Measurements from ENCODE around the gene TMEM178B. TPM values are rescaled to one million over a fixed set of nuclear protein-coding genes. Genes with fewer than 3 reads are reported as not detected.

Gene TMEM178B
- total and polyA plus RNA-seq, 2 of the 13 experiments (the other 11 are each of a cell fraction or from before 2014, with no cell fraction given): 0.01 to 0.02 TPM

GRCh38 chr7:141436139-141436538 lies 362.3 kb downstream of the TMEM178B start:
- TF ChIP-seq FLYWCH1 (CRISPR knock-in tag; IDR thresholded peaks at IDR 0.05) (no peak), HOXD1 (CRISPR knock-in tag; IDR thresholded peaks at IDR 0.05) (no peak), RFX1 (IDR thresholded peaks at IDR 0.05) (no peak), ZNF234 (CRISPR knock-in tag; conservative IDR thresholded peaks at IDR 0.05) (no peak), BRF2 (CRISPR knock-in tag; IDR thresholded peaks at IDR 0.05) (no peak), REXO4 (CRISPR knock-in tag; IDR thresholded peaks at IDR 0.05; ENCODE audit: borderline replicate concordance) (no peak), ZFP36 (IDR thresholded peaks at IDR 0.05; ENCODE audit: borderline replicate concordance, low read depth, low read length, partially characterized antibody) (no peak), AGO2 (optimal IDR thresholded peaks at IDR 0.05; ENCODE audit: low read depth, low read length) (no peak), SNAPC2 (CRISPR knock-in tag; IDR thresholded peaks at IDR 0.05) (no peak), MAF1 (CRISPR knock-in tag; IDR thresholded peaks at IDR 0.05; ENCODE audit: borderline replicate concordance) (no peak), IRF1 (CRISPR knock-in tag; IDR thresholded peaks at IDR 0.05; ENCODE audit: low read depth) (no peak), KAT7 (CRISPR knock-in tag; IDR thresholded peaks at IDR 0.05; ENCODE audit: borderline replicate concordance) (no peak), SATB2 (CRISPR knock-in tag; IDR thresholded peaks at IDR 0.05) (no peak), ZNF468 (CRISPR knock-in tag; IDR thresholded peaks at IDR 0.05) (no peak)
- Histone ChIP-seq H2AFZ (ENCODE audit: low read length) (no peak overlapping the region), H3K79me2 (ENCODE audit: insufficient read depth, low read length) (no peaks in the 10 kb centered on the region), H3K9ac (ENCODE audit: insufficient read depth, low read depth, low read length) (no peak overlapping the region), H3K27me3 (ENCODE audit: control insufficient read depth in 1 of 2, insufficient read depth in 2 of 2, low read length in 2 of 2) (peaks cover 1 to 5% of the 10 kb centered on the region in 2 experiments; a peak in 1 of 5 replicates), H3K27ac (ENCODE audit: extremely low read length, insufficient read depth, low read length) (no peak overlapping the region), H3K36me3 (replicated peaks in 1 of 2; ENCODE audit: control insufficient read depth in 1 of 2, insufficient read depth in 2 of 2, low read length in 2 of 2) (no peaks in the 10 kb centered on the region), H3K4me3 (replicated peaks in 1 of 3; ENCODE audit: insufficient read depth in 1 of 3, low read depth in 2 of 3, low read length in 3 of 3) (no peak overlapping the region), H3K4me1 (ENCODE audit: insufficient read depth, low read length) (no peaks in the 10 kb centered on the region), H3K4me2 (ENCODE audit: low read depth, low read length) (no peak overlapping the region), H3K9me3 (ENCODE audit: low read length) (no peaks in the 10 kb centered on the region), H4K20me1 (ENCODE audit: insufficient read depth, low read length) (no peaks in the 10 kb centered on the region)
- no TSS peak for BruUV-seq (replicated peaks)
- intact Hi-C loops (cut with micrococcal nuclease; ENCODE audit: unreplicated experiment): no loop called here
- ChIA-PET CTCF (ENCODE audit: low intra/inter-chr PET ratio, low total read pairs) (no interaction called here), POLR2A (no interaction called here)
- in situ Hi-C loops (cut with HindIII; ENCODE audit: extremely low pct_ligation_motif_present, low pct_unique_long_range_greater_than_20kb): no loop called here
- FAIRE-seq: no peak
- ATAC-seq: no peak
- no peak for DNase-seq (ENCODE audit: low spot score)
- no CpG with 5 or more reads among the region's 2 CpGs for WGBS (ENCODE audit: low lambda C conversion rate)

Data from HepG2 (cell line).